Upper lobe of left lung (tissue), 4 donors: ENCODE results near the gene ROBO3.

Experiments
- CTCF ChIP-seq, 6 experiments: fragments of 450-650 bp in 4 of 6; fragments of 200-600 bp in 2 of 6; sonication (generic) in 2 of 6; IDR thresholded peaks; one replicate each; pipeline ENCODE4 v1.5.1; 2016 to 2019; ENCODE audit warnings: antibody characterized with exemption in 6 of 6
- POLR2AphosphoS5 ChIP-seq, 2 donors: sonication (generic); formaldehyde crosslinking; IDR thresholded peaks; one replicate each; pipeline ENCODE4 v1.5.1; 2017; ENCODE audit warnings: antibody characterized with exemption in 2 of 2

- TF ChIP-seq POLR2AphosphoS5 (IDR thresholded peaks at IDR 0.05): no peak
- no peak for TF ChIP-seq CTCF (IDR thresholded peaks at IDR 0.05)
These were observed 30.3 kb downstream of the ROBO3 start for GRCh38 chr11:124895471-124895971.
